ENCODE data around the gene ZNF699. TPM values are rescaled to one million over a fixed set of nuclear protein-coding genes. Genes with fewer than 3 reads are reported as not detected.
A peak's percentile ranks its signal among the peaks of the same experiment; 100 is the strongest.
"Not testable (repeated sequence)": the region's sequence is repeated elsewhere in the genome, so short reads cannot be mapped to it uniquely, and the experiment has no call there.

The ZNF699 gene
- total and polyA plus RNA-seq, 12 donors, result 0.97 to 10.4 (median 6.1) TPM

DNA sequence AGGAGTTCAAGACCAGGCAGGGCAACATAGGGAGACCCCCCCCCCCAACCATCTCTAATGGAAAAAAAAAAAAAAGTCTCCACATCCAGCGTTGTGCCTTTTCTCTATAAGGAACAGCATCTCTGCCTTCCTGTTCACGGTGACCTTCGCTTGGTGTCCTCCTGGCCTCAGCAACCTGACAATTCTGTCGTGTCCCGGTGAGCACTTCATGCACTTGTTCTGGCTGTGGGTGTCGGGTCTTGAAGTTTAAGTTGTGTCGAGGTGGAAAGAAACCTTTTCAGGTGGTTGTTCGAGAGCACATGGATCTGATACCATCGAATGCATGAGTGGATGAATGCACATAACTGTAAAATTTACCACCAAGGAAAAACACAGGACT is 14.9 kb upstream of the ZNF699 start:
- intact Hi-C loops (cut with DNase I), result no loop called here
- Histone ChIP-seq H3K27me3 (no peaks in the 10 kb centered on the region), H3K27ac (peak overlapping the region in 4 of 5 donors; percentile 69 to 93 (median 87)), H3K4me1 (replicated peaks in 1 of 2) (peaks cover 0 to 5% of the 10 kb centered on the region in 2 donors), H3K9me3 (replicated peaks in 1 of 3) (peaks cover 0 to 32% (median 0%) of the 10 kb centered on the region in 3 donors), H3K36me3 (replicated peaks in 1 of 2) (no peaks in the 10 kb centered on the region), H3K4me3 (peak overlapping the region; percentile 18 to 73 (median 64))
- 44 to 59% (median 55%) methylated on average over 9 of the region's 9 CpGs for WGBS, 4 donors
- TF ChIP-seq, protein P1, sequence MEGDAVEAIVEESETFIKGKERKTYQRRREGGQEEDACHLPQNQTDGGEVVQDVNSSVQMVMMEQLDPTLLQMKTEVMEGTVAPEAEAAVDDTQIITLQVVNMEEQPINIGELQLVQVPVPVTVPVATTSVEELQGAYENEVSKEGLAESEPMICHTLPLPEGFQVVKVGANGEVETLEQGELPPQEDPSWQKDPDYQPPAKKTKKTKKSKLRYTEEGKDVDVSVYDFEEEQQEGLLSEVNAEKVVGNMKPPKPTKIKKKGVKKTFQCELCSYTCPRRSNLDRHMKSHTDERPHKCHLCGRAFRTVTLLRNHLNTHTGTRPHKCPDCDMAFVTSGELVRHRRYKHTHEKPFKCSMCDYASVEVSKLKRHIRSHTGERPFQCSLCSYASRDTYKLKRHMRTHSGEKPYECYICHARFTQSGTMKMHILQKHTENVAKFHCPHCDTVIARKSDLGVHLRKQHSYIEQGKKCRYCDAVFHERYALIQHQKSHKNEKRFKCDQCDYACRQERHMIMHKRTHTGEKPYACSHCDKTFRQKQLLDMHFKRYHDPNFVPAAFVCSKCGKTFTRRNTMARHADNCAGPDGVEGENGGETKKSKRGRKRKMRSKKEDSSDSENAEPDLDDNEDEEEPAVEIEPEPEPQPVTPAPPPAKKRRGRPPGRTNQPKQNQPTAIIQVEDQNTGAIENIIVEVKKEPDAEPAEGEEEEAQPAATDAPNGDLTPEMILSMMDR (IDR thresholded peaks at IDR 0.05), result no peak
- no peak for TF ChIP-seq POLR2A (IDR thresholded peaks at IDR 0.05)
- DNase-seq, result no peak

DNA sequence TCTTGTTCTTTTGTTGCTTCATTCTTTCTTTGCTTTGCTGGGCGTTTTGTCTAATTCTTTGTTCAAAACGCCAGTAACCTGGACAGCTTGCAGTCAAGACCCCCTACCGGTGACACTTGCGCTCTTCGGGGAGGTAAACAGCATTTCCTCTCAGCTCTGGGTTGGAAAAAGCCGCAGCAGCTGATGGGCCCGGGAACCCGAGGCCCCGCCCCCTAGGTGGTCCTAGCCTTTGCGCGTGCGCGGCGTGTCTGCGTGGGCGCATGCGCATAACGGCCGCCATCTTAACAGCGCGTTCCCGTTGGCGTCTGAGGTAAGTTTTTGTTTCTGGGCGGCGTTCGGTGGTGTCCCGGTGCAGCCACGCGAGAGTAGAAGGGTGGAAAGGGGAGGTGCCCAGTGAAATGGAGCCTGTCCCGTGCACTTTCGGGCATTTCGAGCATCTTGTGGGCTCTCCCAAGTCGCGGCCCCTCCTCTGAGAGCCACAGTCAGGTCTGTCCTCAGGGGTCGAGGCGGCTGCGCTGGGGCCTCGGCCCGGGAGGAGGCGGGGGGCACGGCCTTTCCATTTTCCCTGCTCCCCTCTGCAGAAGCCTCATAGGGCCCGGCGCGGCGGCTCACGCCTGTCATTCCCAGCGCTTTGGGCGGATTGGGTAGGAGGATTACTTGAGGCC is 14.4 kb upstream of the ZNF699 start, which contains the start of gene ZNF559:
TSS of gene ZNF559 (plus strand) at position 261 of the 665 bp plus-strand sequence. CDS start 14,371 bp downstream, outside the sequence.
- H3K27me3 ChIP-seq, result no peaks in the 10 kb centered on the region
- TF ChIP-seq POLR2A (IDR thresholded peaks at IDR 0.05), result peak in 1 of 2 donors; percentile 26
- TF ChIP-seq, protein P1 (IDR thresholded peaks at IDR 0.05), result peak in 3 of 6 experiments; percentile 32 to 39 (median 34)
- peak within 1 kb of the TSS; percentile 69 to 95 (median 91) for H3K27ac ChIP-seq
- DNase-seq, result peak; percentile 93 to 97 (median 95)
- peak within 1 kb of the TSS; percentile 18 to 73 (median 64) for H3K4me3 ChIP-seq
- H3K9me3 ChIP-seq (replicated peaks in 1 of 3), result peaks cover 0 to 27% (median 0%) of the 10 kb centered on the region in 3 donors
- 0 to 1% (median 1%) methylated on average over 11 to 48 of the region's 48 CpGs for WGBS, 4 donors
- intact Hi-C loops (cut with DNase I), result no loop called here
- H3K36me3 ChIP-seq (replicated peaks in 1 of 2), result no peaks in the 10 kb centered on the region
- H3K4me1 ChIP-seq (replicated peaks in 1 of 2), result peaks cover 0 to 5% of the 10 kb centered on the region in 2 donors

DNA sequence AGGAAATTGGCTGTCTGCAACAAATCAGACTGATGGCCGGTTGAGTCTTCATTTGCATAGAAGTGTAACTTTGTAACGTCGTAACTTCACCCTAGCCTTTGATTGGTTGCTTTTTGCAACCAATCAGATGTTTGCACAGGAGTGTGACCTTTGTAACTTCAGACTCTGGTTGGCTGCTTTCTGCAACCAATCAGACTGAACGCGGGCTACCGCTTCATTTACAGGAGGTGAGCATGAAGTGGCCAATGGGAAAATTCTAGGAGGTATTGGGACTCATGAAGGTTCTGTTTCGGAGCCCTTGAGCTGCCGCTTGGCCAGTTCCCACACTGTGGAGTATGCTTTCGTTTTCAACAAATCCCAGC is 13.9 kb upstream of the ZNF699 start:
- Histone ChIP-seq H3K4me1 (replicated peaks in 1 of 2) (peaks cover 0 to 5% of the 10 kb centered on the region in 2 donors), H3K4me3 (peak overlapping the region in 3 of 4 donors; percentile 63 to 73 (median 64)), H3K27me3 (no peaks in the 10 kb centered on the region), H3K27ac (peak overlapping the region; percentile 69 to 95 (median 91)), H3K9me3 (replicated peaks in 1 of 3) (peaks cover 0 to 22% (median 0%) of the 10 kb centered on the region in 3 donors), H3K36me3 (replicated peaks in 1 of 2) (no peaks in the 10 kb centered on the region)
- WGBS, 4 donors, result 0 to 6% (median 2%) methylated on average over 9 of the region's 9 CpGs
- no peak for TF ChIP-seq POLR2A (IDR thresholded peaks at IDR 0.05)
- TF ChIP-seq, protein P1 (IDR thresholded peaks at IDR 0.05), result no peak
- peak; percentile 72 to 93 (median 85) for DNase-seq
- intact Hi-C loops (cut with DNase I), result no loop called here

DNA sequence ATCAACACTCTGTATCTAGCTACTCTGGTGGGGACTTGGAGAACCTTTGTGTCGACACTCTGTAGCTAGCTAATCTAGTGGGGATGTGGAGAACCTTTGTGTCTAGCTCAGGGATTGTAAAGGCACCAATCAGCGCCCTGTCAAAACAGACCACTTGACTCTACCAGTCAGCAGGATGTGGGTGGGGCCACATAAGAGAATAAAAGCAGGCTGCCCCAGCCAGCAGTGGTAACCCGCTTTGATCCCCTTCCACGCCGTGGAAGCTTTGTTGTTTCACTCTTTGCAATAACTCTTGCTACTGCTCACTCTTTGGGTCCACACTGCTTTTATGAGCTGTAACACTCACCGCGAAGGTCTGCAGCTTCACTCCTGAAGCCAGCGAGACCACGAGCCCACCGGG is 12.6 kb upstream of the ZNF699 start:
- H3K36me3 ChIP-seq (replicated peaks in 1 of 2); H3K4me1 ChIP-seq (replicated peaks in 1 of 2); H3K9me3 ChIP-seq (replicated peaks in 1 of 3); intact Hi-C loops (cut with DNase I); H3K4me3 ChIP-seq; H3K27ac ChIP-seq; H3K27me3 ChIP-seq; DNase-seq: not testable (repeated sequence)
- 94 to 98% (median 96%) methylated on average over 10 of the region's 10 CpGs for WGBS, 4 donors

GRCh38 chr19:9321756-9322155 is 12.1 kb upstream of the ZNF699 start:
- WGBS, 4 donors, result 96 to 100% (median 98%) methylated on average over 10 to 12 of the region's 14 CpGs; no CpG with 5 or more reads in 1 of the 4 donors
- intact Hi-C loops (cut with DNase I); DNase-seq; H3K27ac ChIP-seq; H3K27me3 ChIP-seq; H3K9me3 ChIP-seq (replicated peaks in 1 of 3); H3K36me3 ChIP-seq (replicated peaks in 1 of 2); H3K4me3 ChIP-seq; H3K4me1 ChIP-seq (replicated peaks in 1 of 2): not testable (repeated sequence)
